Common myeloid progenitor, CD34-positive (primary cell): Measurements from ENCODE around the gene APOBEC3G.
A peak's percentile ranks its signal among the peaks of the same experiment; 100 is the strongest.

Source experiments
- CTCF ChIA-PET: fragments of 350-600 bp; sonication (Branson Sonifier 250); formaldehyde crosslinking; loops from one replicate; lab custom pipeline; 2021; ENCODE audit warnings: antibody characterized with exemption; lab: Charles Lee
- POLR2A ChIA-PET: fragments of 350-600 bp; sonication (Branson Sonifier 250); formaldehyde crosslinking; loops from one replicate; lab custom pipeline; 2021; ENCODE audit warnings: antibody characterized with exemption; lab: Charles Lee
- DNase-seq, 3 donors: peaks; one replicate each; pipeline versions ENCODE4 v3.0.0 to v3.0.0-alpha.2; 2013
- H3K27ac ChIP-seq, 2 experiments: 1 replicate in 1 of 2; 2 replicates in 1 of 2; pipeline ENCODE4 v1.7.0; 2013; ENCODE audit warnings: inconsistent platforms in 2 of 2, low read length in 2 of 2, mild to moderate bottlenecking in 2 of 2, low read depth in 1 of 2, moderate library complexity in 1 of 2; ENCODE audit not compliant: severe bottlenecking in 2 of 2, insufficient read depth in 1 of 2, poor library complexity in 1 of 2
- H3K27me3 ChIP-seq, 5 experiments: replicated peaks in 2 of 5; 1 replicate in 3 of 5; 2 replicates in 2 of 5; pipeline versions ENCODE4 v1.6.1 to v1.7.0; 2013; ENCODE audit warnings: low read length in 4 of 5, mild to moderate bottlenecking in 2 of 5, moderate library complexity in 2 of 5, inconsistent platforms in 1 of 5; ENCODE audit not compliant: insufficient read depth in 5 of 5, control insufficient read depth in 4 of 5
- H3K36me3 ChIP-seq, 4 experiments: 1 replicate in 2 of 4; 2 replicates in 2 of 4; pipeline versions ENCODE4 v1.6.1 to v1.7.0; 2013; ENCODE audit warnings: low read length in 3 of 4, control low read depth in 1 of 4, mild to moderate bottlenecking in 1 of 4; ENCODE audit not compliant: control insufficient read depth in 4 of 4, insufficient read depth in 4 of 4
- H3K4me1 ChIP-seq, 4 experiments: 1 replicate in 3 of 4; 2 replicates in 1 of 4; pipeline versions ENCODE4 v1.6.1 to v1.7.1; 2013; ENCODE audit warnings: low read length in 3 of 4, mild to moderate bottlenecking in 3 of 4, control low read depth in 1 of 4, inconsistent platforms in 1 of 4, moderate library complexity in 1 of 4; ENCODE audit not compliant: control insufficient read depth in 4 of 4, insufficient read depth in 4 of 4; ENCODE audit errors: control extremely low read depth in 1 of 4
- H3K4me3 ChIP-seq, 7 experiments: 1 replicate in 4 of 7; 2 replicates in 3 of 7; pipeline versions ENCODE4 v1.5.1 to v1.7.0; 2013; ENCODE audit warnings: mild to moderate bottlenecking in 7 of 7, low read length in 6 of 7, moderate library complexity in 6 of 7, inconsistent platforms in 2 of 7, low read depth in 2 of 7, control low read depth in 1 of 7; ENCODE audit not compliant: insufficient read depth in 4 of 7, control insufficient read depth in 1 of 7; ENCODE audit errors: extremely low read depth in 1 of 7
- H3K9me3 ChIP-seq, 5 experiments: 1 replicate in 4 of 5; 2 replicates in 1 of 5; pipeline versions ENCODE4 v1.6.1 to v1.7.1; 2013; ENCODE audit warnings: low read length in 4 of 5, mild to moderate bottlenecking in 2 of 5, inconsistent platforms in 1 of 5, low read depth in 1 of 5, moderate library complexity in 1 of 5; ENCODE audit not compliant: control insufficient read depth in 4 of 5, insufficient read depth in 2 of 5; ENCODE audit errors: control extremely low read depth in 1 of 5
- WGBS: methylation state at CpG from one replicate; pipeline ENCODE4 v1.1.5; 2013; ENCODE audit not compliant: insufficient coverage; 5-methylcytosine and 5-hydroxymethylcytosine counted together

The APOBEC3G gene

DNA sequence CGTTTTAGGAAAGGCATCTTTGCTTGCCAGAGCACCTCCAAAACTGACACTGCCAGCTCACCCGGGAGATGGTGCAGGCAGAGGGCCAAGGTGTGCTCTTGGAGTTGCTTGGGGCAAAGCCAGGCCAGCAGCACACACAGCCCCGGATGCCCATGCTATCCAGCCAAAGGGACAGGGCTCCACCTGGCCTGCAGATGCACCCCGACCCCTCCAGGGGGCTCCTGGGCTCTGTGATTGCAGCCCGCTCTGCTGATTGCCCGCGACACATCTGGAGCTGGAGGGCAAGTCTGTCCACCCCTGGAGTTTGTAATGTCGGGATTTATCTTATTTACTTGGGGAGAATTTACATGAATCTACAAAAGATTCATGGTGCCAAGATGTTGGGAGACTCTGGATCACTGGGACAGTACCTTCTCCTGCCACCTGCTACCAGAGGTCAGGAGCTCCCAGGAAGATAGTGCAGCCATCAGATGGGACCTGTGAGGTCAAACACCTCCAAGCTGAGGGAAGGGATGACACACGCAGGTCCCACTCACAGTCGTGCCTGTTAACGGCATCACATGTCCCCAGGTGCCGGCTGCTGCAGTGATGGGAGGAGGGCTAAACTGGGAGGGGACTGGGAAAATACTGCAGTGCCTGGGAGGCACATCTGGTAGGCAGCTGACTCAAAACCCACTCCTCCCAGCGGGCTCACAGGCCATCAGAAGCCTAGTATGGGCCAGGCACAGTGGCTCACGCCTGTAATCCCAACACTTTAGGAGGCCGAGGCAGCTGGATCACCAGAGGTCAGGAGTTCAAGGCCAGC lies 58.2 kb downstream of the APOBEC3G start:
- H3K36me3 ChIP-seq = peaks cover 0 to 5% (median 0%) of the 10 kb centered on the region in 4 experiments
- WGBS = 88% methylated on average over 13 of the region's 15 CpGs
- peak in 2 of 3 donors; percentile 61 to 68 for DNase-seq
- H3K27me3 ChIP-seq = peaks cover 0 to 15% (median 0%) of the 10 kb centered on the region in 5 experiments
- POLR2A ChIA-PET = interaction anchor here (1.4 kb wide), 1 partner anchor 176 kb away, joined by 5 read pairs; no protein-coding TSS in a partner anchor
- H3K4me1 ChIP-seq = peaks cover 0 to 12% (median 0%) of the 10 kb centered on the region in 4 experiments
- no peaks in the 10 kb centered on the region for H3K9me3 ChIP-seq
- H3K27ac ChIP-seq = no peak overlapping the region
- H3K4me3 ChIP-seq = no peak overlapping the region
- CTCF ChIA-PET = interaction anchor here (0.8 to 4.4 kb wide), 22 partner anchors 8 to 394 kb away, joined by 3 to 27 read pairs (median 4); no protein-coding TSS in a partner anchor

DNA sequence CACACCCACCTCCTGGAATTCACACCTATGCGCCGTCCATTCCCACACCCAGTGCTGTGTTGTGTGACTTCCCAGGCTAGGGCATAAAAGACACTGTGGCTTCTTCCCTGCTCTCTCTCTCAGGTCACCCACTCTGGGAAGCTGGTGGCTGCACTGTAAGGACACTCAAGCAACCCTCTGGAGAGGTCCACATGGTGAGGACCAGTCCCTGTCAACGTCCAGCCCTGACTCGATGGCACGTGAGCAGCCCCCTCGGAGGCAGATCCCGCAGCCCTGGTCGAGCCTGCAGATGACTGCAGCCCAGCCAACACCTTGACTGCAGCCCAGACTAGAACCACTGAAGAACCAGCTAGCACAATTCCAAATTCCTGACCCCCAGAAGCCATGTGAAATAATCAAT lies 59.2 kb downstream of the APOBEC3G start:
- Histone ChIP-seq H3K36me3 (peaks cover 0 to 5% (median 0%) of the 10 kb centered on the region in 4 experiments), H3K4me3 (no peak overlapping the region), H3K4me1 (peaks cover 0 to 8% (median 0%) of the 10 kb centered on the region in 4 experiments), H3K27ac (no peak overlapping the region), H3K9me3 (no peaks in the 10 kb centered on the region), H3K27me3 (peaks cover 0 to 15% (median 0%) of the 10 kb centered on the region in 5 experiments)
- ChIA-PET POLR2A (interaction anchor here (1.0 to 1.4 kb wide), 2 partner anchors 175 to 183 kb away, joined by 3 to 5 read pairs; no protein-coding TSS in a partner anchor), CTCF (interaction anchor here (0.5 to 4.4 kb wide), 10 partner anchors 12 to 212 kb away, joined by 3 to 27 read pairs (median 4); no protein-coding TSS in a partner anchor)
- WGBS = 100% methylated on average over 6 of the region's 8 CpGs
- DNase-seq = no peak
